T1000 (cell line): ENCODE data around the gene HEBP1.
A peak's percentile ranks its signal among the peaks of the same experiment; 100 is the strongest.

Source experiments
- DNase-seq: peaks from one replicate; lab custom pipeline; 2025; ENCODE audit warnings: mixed read lengths; lab: John Stamatoyannopoulos, UW

Gene HEBP1

GRCh38 chr12:12990700-12991468, 9.2 kb downstream of the HEBP1 start:
- no peak for DNase-seq

DNA sequence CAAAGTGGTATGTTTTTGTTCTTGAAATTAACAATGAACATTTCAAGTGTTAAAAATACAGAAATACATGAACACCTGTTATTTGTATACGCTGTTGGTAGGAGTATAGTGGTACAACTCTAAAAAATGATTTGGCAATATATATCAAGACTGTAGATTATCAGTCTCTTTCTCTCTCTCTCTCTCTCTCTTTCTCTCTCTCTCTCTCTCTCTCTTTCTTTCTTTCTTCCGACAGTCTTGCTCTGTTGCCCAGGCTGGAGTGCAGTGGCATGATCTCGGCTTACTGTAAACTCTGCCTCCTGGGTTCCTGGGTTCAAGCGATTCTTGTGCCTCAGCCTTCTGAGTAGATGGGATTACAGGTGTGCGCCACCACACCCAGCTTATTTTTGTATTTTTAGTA, 12.6 kb downstream of the HEBP1 start:
- no peak for DNase-seq

GRCh38 chr12:12986775-12987331, 13.2 kb downstream of the HEBP1 start:
- no peak for DNase-seq

DNA sequence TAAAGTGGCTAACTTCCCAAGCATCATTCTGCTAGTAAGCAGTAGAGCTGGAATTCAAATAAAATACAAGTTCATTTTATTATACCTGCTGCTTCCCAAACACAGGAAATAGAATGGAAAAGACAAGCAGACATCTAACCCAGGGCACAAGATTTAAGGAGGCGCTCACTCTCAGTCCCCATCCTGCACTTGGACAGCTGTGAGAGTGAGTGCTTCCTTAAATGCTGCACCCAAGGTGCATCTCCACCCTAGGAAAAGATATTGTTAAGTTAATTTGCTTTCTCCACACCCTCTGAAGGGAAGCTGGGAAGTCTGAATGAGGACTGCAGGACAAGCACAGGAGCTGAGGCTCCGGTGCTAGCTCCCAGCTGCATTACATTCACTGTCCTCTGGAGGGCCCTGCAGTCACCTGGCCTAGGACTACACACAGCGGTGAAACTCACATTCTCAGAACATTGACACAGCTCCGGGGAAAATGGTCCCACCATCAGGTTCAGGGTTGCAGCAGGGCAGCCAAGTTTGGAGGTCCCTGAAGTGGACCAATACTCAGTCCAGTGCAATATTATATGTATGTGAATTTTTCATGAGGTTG, 14.2 kb downstream of the HEBP1 start:
- DNase-seq: no peak

DNA sequence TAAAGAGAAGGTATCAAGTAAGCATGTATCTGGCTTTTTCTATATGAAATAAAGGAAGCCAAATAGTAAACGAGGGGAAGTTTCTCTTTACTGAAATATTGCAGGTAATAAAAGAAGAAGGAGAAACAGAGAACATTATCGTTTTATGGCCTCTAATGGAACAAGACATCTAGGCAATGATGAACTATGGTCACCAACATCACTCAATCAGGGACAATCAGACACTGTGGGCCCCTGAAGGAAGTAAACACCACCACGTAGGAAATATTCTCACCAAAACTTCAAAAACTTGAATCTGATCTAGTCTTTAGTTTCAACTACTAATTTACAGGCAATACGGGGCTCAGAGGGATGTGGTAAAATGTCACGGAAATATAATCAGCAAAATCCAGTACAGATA, 15.9 kb downstream of the HEBP1 start:
- DNase-seq: no peak

DNA sequence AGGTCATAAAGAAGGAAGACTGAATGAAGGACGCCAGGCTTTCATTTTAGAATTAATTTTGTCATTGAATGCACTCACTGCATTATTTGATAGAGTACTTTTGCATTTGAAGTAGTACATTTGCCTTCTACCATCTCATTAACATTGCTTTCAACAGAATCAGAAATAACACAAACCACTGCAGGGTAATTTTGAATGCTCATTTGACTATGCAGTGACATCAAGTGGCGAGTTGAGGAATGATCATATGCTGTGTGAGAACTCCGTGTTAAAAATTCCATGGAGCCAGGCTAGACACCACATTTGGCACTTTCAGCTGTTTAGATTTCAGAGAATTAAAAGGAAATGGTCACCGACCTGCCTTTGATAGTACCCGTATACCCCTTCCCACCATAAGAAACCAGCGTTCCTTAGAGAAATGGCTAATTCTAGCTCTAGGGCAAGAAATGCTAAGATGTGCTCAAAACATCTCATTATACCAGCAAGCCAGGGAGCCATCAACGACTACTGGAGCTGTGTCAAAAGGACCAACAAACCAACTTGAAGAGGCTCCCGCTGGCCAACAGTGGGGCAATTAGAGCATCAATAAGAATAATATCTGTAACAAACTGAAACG, 16.5 kb downstream of the HEBP1 start:
- DNase-seq: no peak

DNA sequence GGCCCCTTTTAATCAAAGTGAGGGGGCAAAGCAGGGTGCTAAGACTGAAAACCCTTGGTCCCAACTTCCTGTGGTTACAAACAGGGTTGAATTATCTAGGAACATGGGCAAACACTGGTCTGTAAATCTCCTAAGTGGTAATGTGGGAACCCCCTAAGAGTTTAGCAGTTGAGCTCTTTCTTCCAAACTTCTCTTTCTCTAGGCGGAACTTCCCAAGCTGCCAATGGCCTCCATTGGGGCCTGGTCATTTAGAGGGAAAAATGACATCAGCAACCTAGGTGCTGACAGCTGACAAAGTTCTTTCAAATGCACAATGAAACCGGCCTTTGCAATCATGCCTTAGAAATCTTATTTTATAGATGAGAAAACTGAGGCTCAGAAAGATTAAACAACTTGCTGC, 17.7 kb downstream of the HEBP1 start:
- no peak for DNase-seq

- peak; percentile 47 for DNase-seq
Measured at GRCh38 chr12:12979731-12980259, 20.3 kb downstream of the HEBP1 start.

DNA sequence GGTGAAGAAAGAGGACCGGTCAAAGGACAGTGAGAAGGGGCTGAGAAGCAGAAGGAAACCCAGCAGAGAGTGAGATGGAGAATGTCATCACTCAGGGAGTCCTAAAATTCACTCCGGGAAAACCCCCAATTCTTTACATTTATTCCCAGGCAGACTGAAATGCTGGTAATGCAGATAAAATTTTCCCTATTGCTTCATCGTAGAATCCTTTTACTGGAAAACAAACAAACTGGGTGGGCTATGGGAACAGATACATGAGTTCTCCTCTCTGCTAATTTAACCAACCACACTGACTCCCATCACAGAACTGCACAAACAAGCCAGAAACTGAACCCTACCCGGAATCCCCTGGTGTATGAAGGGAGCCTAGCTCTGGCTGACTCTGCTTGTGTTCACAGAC, 20.9 kb downstream of the HEBP1 start:
- no peak for DNase-seq

DNA sequence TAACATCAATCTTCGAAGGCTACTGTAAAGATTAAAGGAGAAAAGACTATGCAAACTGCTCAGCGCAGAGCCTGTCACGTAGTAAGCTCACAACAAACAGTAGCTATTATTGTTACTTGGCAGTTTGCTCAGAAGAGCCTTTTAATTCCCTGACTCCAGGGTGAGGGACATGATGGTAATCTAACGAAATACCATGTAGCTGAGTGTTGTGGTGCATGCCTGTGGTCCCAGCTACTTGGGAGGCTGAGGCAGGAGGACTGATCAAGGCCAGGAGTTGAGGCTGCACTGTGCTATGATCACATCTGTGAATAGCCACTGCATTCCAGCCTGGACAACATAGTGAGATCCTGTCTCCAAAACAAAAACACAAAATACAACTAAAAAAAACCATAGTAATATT, 22.8 kb downstream of the HEBP1 start:
- DNase-seq: no peak

- peak; percentile 29 for DNase-seq
Measured at GRCh38 chr12:12976366-12976765, 23.7 kb downstream of the HEBP1 start.

- DNase-seq: no peak
Measured at GRCh38 chr12:12975322-12976077, 24.6 kb downstream of the HEBP1 start.

DNA sequence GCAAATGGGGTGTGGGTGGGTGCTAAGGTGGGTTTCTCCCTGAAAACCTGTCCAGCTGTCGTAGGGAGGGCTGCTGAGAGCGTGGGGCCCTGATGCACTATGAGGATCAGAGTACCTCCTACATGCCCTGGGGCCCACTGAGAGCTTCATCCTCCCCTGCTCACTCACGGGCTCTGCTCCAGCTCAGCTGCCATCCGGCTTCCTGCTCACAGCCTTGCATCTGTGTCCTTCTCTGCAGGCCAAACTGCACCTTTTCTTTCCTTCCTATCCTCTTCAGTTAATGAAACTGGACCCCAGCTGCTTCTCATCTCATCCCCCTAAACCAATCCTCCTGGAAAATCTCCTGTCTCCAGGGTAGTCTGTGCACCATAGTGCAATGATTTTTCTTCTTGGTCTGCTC, 25.9 kb downstream of the HEBP1 start:
- DNase-seq: no peak

- DNase-seq: no peak
Measured at GRCh38 chr12:12973019-12973418, 27.0 kb downstream of the HEBP1 start.

- DNase-seq: no peak
Measured at GRCh38 chr12:12965836-12966235, 34.2 kb downstream of the HEBP1 start.

DNA sequence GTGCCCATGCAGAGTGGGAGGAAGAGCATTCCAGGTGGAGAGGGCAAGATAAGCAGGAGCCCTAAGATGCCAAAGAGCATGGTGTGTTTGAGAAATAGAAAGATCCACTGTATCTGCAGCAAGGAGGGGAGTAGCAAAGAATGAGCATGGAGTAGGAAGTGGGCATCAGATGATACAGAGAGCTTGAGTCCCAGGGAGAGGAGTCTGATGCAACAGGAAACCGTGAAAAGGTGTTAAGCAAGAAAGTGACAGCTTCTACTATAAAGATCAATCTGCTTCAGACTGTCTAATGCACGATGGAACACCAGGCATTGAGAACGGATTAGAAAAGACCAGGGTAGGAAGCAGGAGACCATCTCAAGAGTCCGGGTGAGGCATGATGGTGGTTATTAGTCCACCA, 35.8 kb downstream of the HEBP1 start:
- DNase-seq: no peak

- no peak for DNase-seq
Measured at GRCh38 chr12:12960639-12961209, 39.3 kb downstream of the HEBP1 start.

- no peak for DNase-seq
Measured at GRCh38 chr12:12958886-12959285, 41.2 kb downstream of the HEBP1 start.

GRCh38 chr12:12954878-12955625, 45.0 kb downstream of the HEBP1 start:
- no peak for DNase-seq

DNA sequence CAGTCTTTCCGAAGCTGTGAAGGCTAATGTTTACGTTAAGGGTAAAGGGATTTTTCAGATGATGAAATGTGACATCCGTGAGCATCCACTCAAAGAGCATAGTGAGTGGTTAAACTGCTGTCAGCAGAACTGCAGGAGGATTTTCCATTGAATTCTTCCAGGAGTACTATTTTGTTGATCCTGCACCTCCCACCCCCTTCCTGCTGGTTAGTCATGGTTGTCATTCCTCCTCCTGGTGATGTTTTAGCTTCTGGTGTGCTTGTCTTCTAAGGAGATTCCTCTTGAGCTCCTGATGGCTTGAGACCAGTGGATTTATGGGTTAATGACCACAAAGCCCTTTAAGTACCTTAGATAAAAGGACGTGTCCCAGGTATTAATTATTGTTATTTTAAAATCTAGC, 45.7 kb downstream of the HEBP1 start:
- DNase-seq: no peak

GRCh38 chr12:12952036-12952435, 48.0 kb downstream of the HEBP1 start, which contains the start of gene GPRC5D:
Gene GPRC5D, minus strand, starts transcription at chr12:12952170. Its CDS starts 1,786 bp downstream, at chr12:12950384.
- DNase-seq: no peak
